NCI-H748 treated with DMSO at 0.1 percent for 48 hours (cell line): ENCODE data around the gene EIF2B4.
"Not testable (repeated sequence)": the region's sequence is repeated elsewhere in the genome, so short reads cannot be mapped to it uniquely, and the experiment has no call there.

Source experiments
- DNase-seq: peaks from one replicate; lab custom pipeline; 2025; lab: John Stamatoyannopoulos, UW

Gene EIF2B4

GRCh38 chr2:27336173-27336572 is 34.0 kb downstream of the EIF2B4 start:
- no peak for DNase-seq

- no peak for DNase-seq
These were observed 34.8 kb downstream of the EIF2B4 start for GRCh38 chr2:27335311-27335710.

DNA sequence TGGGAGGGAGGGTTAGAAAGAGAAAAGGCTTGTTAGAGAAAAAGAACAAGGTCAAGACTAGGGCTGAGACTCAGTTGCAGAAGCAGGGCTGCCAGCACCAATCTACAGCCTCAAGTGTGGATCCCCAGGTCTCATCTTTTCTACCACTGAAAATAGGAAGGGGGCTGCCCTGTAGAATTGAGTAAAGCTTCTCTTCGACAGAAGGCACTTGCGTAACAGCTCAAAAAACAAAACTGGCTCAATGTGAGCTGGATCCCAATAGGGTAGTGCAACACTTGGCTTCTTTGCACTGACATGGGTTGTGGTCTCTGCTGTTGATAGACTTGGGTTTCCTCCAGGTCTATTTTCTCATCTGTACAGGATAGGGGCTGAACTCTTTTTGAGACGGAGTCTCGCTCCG is 45.4 kb downstream of the EIF2B4 start:
- DNase-seq: no peak

GRCh38 chr2:27323596-27324285 is 46.4 kb downstream of the EIF2B4 start:
- no peak for DNase-seq

DNA sequence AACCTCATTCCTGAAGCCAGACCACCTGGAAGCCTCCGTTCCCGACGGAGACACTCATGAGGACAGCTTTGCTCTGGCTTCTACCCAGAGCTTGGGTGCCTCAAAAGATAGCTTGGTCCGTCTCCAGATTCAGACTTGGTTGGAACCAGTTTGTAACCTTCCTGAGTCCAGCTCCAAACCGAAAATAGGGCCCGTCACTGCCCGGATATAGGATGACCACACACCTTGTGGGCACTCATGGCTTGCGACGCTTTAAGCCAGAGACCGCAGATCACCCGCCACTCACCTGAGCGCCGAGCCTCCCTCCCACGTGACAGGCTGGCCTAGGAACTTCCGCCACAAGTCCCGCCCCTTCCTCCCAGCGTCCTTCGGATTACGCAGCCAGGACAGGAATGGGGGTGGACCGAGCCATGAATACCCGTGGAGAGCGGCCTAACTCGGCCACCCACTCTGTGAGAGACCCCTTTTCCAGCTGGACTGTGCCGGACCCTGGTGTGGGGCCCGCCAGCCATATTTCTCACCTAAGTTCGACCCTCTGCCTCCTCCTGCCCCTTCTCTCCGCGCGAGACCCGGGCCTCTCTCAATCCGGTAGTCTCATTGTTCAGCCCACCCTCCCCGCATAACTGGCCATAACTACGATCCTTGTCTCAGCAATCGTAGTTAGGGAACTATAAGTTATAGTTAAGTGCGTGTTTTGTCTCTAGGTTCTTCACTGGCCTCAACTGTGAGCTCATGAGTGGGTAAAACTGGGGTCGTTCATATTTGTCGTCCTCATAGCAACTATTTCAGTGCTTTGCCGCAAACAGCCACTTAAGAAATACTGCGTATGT is 47.2 kb downstream of the EIF2B4 start, which contains the start of gene MPV17:
TSS of gene MPV17 (minus strand) at position 332 of the 830 bp plus-strand sequence. CDS start 580 bp downstream, outside the sequence.
- DNase-seq: peak; percentile 74

GRCh38 chr2:27322301-27322765 is 47.8 kb downstream of the EIF2B4 start:
- DNase-seq: no peak

DNA sequence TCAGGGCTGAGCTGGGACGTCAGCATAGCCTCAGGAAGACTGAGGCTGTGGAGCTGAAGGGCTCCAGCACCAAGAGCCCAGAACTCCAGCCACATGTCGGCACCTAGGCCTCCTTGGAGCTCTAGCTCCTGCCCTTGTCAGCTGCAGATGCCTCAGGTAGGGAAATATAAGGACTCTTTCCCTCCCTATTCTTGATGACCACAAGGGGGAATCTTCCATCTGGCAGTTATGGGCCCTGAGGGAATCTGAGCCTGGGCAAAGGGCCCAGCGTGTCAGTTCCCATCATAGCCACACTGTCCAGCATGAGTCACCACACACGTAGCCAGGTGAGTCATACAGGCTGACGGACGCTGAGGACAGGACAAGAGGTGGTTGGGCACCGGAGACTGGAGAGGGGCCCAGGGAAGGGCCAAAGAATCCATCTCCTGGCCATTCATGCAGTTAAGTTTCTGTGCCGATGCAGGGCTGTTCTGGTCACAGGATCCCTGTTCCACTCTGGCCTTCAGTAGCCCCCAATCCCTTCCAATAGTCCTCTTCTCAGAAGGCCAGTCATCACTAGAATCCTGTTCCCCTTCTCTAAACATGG is 49.1 kb downstream of the EIF2B4 start:
- DNase-seq: no peak

- DNase-seq: not testable (repeated sequence)
These were observed 50.3 kb downstream of the EIF2B4 start for GRCh38 chr2:27319839-27320238.

GRCh38 chr2:27316655-27317412 is 53.3 kb downstream of the EIF2B4 start:
- DNase-seq: peak; percentile 37

DNA sequence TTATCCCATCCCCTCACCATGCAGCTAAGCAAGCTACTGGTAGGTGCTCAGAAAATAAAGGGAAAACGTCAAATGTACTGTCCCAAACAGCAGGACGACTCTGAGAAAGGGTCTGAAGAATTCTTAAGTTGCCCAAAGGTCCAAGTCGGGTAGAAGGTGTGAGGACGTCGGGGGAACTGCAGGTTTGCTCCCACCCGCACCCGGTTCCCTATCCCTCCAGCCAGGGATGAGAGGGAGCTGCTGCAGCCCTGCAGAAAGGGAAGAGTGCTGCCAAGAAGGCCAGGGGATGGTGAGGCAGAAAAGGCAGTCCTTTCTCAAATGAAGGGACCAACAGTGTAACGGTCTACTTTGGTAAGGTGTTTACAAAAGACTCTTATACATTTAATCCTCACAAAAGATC is 55.0 kb downstream of the EIF2B4 start:
- no peak for DNase-seq

DNA sequence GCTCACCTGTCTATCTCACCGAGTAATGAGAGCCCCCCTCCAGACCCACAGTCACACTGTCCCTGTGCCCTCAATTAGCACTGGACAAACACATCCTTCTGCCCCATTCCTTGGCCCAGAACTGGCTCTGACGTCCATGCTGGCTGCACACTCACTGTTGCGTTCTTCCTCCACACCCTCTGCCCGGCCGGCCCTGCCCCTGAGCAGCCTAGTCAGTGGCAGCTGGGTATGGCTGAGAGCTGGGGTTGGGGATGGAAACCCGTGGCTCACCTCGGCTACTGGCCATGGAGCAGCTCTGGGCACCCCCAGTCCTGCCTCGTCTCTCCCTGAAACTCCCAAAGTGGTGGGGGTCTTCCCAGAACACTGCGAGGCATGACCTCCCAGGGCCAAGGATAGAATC is 55.4 kb downstream of the EIF2B4 start:
- DNase-seq: no peak
